Ishikawa (cell line): ENCODE data around the gene UTF1.
A peak's percentile ranks its signal among the peaks of the same experiment; 100 is the strongest.

ENCODE experiments used
- CEBPB ChIP-seq: IDR thresholded peaks from 2 replicates; pipeline ENCODE4 v1.6.1; 2012
- CREB1 ChIP-seq: IDR thresholded peaks from 2 replicates; pipeline ENCODE4 v1.6.1; 2012; ENCODE audit warnings: low read depth
- EGR1 ChIP-seq: IDR thresholded peaks from 2 replicates; pipeline ENCODE4 v1.6.1; 2012
- EP300 ChIP-seq: IDR thresholded peaks from 2 replicates; pipeline ENCODE4 v1.6.1; 2012; ENCODE audit warnings: borderline replicate concordance
- FOXM1 ChIP-seq: IDR thresholded peaks from 2 replicates; pipeline ENCODE4 v1.6.1; 2012; ENCODE audit warnings: low read depth, borderline replicate concordance
- NFIC ChIP-seq: IDR thresholded peaks from 2 replicates; pipeline ENCODE4 v1.6.1; 2012
- RAD21 ChIP-seq: IDR thresholded peaks from 2 replicates; pipeline ENCODE4 v1.6.1; 2012; ENCODE audit warnings: low read depth
- TAF1 ChIP-seq: IDR thresholded peaks from 2 replicates; pipeline ENCODE4 v1.6.1; 2012; ENCODE audit warnings: low read depth, mild to moderate bottlenecking
- TCF12 ChIP-seq: IDR thresholded peaks from 2 replicates; pipeline ENCODE4 v1.6.1; 2012; ENCODE audit warnings: low read depth
- TEAD4 ChIP-seq: IDR thresholded peaks from 2 replicates; pipeline ENCODE4 v1.6.1; 2012
- YY1 ChIP-seq: IDR thresholded peaks from 2 replicates; pipeline ENCODE4 v1.6.1; 2012; ENCODE audit warnings: low read depth
- ZBTB7A ChIP-seq: IDR thresholded peaks from 2 replicates; pipeline ENCODE4 v1.6.1; 2012; ENCODE audit warnings: low read depth
- TF ChIP-seq, protein P1 (sequence below): IDR thresholded peaks from 2 replicates; pipeline ENCODE4 v1.6.1; 2012; ENCODE audit warnings: low read depth, mild to moderate bottlenecking
- TF ChIP-seq, protein P2 (sequence below): IDR thresholded peaks from 2 replicates; pipeline ENCODE4 v1.6.1; 2012
- TF ChIP-seq, protein P3 (sequence below): IDR thresholded peaks from 2 replicates; pipeline ENCODE4 v1.6.1; 2012

Gene UTF1

DNA sequence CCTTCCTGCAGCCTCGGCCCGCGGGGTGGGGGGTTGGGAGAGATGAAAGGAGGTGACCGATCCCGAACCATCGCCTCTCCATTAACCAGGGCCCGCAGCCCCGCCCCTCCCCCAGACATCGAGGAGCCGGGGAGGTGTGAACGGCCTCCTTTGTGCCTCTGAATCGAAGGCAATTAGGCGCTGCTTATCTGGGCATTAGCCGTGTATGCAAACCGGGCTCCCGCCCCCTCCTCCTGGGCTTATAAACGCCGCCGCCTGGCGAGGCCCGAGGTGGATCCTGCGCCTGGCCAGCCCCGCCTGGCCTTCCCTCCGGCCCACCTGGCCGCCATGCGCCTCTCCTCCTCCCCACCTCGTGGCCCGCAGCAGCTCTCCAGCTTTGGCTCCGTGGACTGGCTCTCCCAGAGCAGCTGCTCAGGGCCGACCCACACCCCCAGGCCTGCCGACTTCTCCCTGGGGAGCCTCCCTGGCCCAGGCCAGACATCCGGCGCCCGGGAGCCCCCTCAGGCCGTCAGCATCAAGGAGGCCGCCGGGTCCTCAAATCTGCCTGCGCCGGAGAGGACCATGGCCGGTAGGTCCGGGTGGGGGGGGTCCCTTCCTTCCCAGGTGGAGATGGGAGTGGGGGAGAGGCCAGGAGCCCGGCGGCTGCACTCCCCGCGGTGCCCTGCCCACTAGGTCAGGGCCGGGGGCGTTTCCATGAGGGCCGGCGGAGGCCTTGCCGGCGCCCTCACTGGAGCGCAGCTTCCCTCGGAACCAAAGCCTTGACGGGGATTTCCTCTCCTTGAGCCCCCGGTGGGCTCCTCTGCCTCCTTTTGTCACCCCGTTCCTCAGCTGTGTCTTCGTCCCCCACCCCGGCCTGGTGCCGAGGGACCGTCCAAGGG is 7.8 kb downstream of the UTF1 start, which contains the start of gene VENTX:
Gene VENTX (plus strand): TSS at position 268 of the 878 bp plus-strand sequence. CDS start 60 bp downstream, at position 328.
- TF ChIP-seq ZBTB7A (peak; percentile 49; the same call in 1 of the 2 replicates), EP300 (no peak)

DNA sequence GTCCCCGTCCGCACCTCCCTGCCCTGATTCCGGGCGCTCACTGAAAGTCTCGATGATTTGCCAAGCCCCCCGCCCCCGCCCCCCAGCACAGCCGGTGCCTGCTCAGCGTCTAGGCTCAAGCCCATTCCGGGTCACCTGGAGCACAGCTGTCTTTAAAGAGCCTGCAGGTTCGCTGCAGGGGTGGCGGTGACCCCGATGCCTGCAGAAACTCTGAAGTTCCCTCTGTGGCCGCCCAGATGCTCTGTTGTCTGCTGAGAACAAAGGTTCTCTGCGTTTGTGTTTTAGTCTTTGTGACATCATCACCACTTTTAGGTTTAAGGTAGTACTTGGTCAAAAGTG is 8.4 kb downstream of the UTF1 start:
- TF ChIP-seq, protein P1, sequence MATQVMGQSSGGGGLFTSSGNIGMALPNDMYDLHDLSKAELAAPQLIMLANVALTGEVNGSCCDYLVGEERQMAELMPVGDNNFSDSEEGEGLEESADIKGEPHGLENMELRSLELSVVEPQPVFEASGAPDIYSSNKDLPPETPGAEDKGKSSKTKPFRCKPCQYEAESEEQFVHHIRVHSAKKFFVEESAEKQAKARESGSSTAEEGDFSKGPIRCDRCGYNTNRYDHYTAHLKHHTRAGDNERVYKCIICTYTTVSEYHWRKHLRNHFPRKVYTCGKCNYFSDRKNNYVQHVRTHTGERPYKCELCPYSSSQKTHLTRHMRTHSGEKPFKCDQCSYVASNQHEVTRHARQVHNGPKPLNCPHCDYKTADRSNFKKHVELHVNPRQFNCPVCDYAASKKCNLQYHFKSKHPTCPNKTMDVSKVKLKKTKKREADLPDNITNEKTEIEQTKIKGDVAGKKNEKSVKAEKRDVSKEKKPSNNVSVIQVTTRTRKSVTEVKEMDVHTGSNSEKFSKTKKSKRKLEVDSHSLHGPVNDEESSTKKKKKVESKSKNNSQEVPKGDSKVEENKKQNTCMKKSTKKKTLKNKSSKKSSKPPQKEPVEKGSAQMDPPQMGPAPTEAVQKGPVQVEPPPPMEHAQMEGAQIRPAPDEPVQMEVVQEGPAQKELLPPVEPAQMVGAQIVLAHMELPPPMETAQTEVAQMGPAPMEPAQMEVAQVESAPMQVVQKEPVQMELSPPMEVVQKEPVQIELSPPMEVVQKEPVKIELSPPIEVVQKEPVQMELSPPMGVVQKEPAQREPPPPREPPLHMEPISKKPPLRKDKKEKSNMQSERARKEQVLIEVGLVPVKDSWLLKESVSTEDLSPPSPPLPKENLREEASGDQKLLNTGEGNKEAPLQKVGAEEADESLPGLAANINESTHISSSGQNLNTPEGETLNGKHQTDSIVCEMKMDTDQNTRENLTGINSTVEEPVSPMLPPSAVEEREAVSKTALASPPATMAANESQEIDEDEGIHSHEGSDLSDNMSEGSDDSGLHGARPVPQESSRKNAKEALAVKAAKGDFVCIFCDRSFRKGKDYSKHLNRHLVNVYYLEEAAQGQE: no peak
- TF ChIP-seq, protein P2, sequence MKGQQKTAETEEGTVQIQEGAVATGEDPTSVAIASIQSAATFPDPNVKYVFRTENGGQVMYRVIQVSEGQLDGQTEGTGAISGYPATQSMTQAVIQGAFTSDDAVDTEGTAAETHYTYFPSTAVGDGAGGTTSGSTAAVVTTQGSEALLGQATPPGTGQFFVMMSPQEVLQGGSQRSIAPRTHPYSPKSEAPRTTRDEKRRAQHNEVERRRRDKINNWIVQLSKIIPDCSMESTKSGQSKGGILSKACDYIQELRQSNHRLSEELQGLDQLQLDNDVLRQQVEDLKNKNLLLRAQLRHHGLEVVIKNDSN: no peak
- no peak for TF ChIP-seq NFIC
- TF ChIP-seq CEBPB: no peak
- TF ChIP-seq EP300: no peak

DNA sequence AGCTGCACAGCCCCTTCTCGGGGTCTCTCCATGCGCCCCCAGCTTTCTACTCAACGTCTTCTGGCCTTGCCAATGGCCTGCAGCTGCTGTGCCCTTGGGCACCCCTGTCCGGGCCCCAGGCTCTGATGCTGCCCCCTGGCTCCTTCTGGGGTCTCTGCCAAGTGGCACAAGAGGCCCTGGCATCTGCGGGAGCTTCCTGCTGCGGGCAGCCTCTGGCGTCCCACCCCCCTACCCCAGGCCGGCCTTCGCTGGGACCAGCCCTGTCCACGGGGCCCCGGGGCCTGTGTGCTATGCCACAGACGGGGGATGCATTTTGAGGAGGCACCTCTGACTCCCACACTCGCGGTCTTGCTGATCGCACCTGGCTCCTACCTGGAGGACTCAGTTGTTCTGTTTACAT is 10.0 kb downstream of the UTF1 start:
- TF ChIP-seq NFIC (no peak), RAD21 (no peak), YY1 (no peak), TEAD4 (no peak), FOXM1 (no peak), TCF12 (no peak), TAF1 (no peak), EGR1 (no peak)
- TF ChIP-seq, protein P2: no peak

DNA sequence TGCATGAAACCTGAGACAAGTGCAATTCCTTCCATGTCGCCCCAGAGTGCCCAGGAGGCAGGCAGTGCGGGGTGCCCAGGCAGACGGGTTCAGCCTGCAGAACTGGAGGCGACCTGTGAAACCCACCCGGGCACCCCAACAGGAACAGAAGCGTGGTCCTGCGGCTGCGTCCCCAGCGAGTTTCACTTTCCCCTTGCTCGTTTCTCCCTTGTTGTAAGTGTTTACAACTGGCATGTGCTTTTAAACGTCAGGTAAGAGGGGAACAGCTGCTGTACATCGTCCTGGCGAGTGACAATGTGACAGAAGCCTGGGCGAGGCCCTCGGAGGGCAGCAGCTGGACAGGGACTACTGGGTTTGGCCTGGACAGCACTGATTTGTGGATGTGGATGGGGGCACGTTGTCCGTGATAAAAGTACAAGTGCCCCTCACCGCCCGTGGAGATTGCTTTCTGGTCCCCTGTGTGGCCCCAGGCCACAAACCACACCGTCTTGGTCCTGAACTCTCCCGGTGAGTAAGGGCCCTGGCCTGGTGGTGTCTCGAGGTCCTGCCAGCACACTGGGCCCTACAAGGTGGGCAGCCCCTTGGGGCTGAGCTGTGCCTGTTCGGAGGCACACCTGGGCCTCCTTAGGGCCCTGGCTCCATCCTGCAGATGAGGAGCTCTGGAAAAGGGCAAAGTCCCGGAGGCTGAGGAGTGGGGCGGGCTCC is 11.6 kb downstream of the UTF1 start:
- TF ChIP-seq TCF12 (no peak), CREB1 (no peak), CEBPB (no peak)
- TF ChIP-seq, protein P1: peak; percentile 28; the same call in 1 of the 2 replicates
- TF ChIP-seq, protein P2: no peak
- TF ChIP-seq, protein P3, sequence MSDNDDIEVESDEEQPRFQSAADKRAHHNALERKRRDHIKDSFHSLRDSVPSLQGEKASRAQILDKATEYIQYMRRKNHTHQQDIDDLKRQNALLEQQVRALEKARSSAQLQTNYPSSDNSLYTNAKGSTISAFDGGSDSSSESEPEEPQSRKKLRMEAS: no peak

DNA sequence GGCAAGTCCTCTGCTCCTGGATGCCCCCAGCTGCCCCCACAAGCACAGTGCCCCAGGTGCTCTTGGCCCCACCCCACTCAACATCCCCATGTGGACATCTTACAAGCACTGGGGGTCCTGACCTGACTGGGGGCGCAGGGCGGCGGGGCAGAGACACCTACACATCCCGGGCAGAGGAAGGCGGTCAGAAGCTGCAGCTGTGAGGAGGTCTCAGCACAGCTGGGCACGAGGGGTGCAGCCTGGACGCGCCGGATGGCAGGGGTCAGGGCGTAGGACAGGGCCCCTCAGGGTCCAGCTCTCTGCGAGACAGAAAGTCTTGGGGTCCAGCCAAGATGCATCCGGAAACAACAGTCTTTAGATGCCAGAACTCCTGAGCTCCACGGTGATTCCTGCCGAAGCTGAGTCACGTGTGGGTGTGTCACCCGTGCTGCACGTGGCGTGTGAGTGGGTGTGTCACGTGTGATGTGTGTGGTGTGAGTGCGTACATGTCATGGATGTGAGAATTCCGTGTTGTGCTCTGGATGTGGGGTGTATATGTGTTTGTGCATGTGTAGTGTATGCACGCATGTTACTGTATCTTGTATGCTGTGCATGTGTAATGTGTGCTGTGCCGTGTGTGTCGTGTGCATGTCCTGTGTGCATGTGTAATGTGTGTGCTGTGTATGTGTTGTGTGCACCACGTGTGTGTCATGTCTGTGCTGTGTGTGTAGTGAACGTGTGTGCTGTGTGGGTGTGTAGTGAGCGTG is 12.8 kb downstream of the UTF1 start:
- TF ChIP-seq YY1 (no peak), RAD21 (no peak), FOXM1 (no peak), TAF1 (no peak), EGR1 (no peak), TEAD4 (no peak)
- TF ChIP-seq, protein P1: no peak
- TF ChIP-seq, protein P2: peak; percentile 65
